ENCODE results near the gene ATP6AP1.
A peak's percentile ranks its signal among the peaks of the same experiment; 100 is the strongest.

ATP6AP1 gene

DNA sequence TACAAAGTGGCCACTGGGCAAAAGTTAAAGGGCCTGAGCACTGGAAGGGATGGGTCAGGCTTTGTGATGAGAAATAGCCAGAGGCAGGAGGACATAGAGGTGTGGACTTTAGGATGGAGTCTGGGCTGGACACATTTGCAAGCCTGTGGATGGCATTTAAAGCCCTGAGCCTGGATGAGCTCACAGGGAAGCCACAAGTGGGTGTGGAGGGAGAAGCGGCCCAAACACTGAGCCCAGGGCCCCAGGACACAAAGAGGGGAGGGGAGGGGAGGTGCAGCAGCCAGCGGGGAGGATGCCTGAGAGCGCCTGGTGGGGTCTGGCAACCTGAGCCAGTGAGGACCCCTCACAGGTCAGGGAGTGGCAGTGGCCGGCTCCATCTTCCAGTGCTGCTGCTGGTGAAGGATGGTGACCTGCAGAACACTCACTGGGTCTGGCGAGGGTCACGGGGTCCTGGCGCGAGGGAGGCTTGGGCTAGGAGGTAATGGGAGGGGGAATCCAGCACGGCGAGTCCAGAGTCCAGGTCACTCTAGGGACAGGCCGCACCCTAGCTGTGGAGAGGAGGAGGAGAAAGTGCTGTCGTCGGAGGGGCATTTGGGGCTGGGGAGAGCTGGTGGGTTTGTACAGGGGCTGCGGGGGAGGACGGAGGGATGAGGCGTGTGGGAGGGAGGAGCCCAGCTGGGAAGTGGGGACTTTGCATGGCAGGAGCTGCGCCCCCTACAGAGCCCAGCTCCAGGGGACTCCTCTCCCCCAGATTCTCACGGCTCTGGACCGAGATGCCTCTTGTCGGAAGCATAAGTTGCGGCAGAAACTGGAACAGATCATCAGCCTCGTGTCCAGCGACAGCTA is 43.6 kb downstream of the ATP6AP1 start:
- DNase-seq = no peak

DNA sequence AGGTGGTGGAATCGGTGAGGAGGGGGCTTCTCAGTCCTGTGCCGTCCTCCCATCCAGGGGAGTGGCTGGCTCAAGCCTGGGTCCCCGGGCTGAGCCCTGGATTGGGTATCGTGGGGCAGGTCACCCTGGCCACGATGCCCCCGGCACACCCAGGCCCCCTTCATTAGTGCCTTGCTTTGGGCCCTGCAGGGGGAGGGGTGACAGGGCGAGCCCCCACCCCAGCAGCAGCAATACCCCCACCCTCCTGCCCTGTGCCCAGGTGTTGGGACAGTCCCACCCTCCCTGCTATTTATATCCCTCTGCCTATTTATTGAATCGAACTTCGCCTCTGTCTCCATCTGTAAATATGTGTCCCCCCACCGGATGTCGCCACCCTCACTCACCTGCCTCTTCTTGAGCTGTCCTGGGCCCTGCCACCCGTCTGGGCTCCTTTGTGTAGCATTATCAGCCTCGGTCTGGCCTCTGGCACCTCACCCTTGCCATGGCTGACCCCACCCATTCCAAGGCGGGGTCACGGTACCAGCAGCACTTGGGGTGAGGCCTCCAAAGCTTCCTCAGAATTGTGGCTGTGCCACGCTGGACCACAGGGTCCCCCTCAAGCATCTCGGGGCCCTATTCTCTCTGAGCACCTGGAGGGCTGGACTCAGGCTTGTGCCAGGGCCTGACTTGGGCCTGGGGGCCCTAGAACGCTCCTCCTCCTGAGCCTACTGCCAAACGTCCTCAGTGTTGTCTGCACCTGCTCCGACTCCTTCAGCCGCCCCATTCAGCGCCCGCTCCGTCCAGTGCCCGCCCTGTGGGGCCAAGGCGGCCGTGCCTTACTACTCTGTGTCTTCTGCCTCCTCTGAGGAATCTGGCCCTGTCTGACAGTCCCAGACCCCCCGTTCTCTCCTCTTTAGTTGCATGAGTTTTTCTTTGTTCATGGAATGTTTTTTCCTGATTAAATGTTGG is 44.5 kb downstream of the ATP6AP1 start:
- no peak for DNase-seq

- DNase-seq = no peak
These were observed 45.2 kb downstream of the ATP6AP1 start for GRCh38 chrX:154473683-154474082.

DNA sequence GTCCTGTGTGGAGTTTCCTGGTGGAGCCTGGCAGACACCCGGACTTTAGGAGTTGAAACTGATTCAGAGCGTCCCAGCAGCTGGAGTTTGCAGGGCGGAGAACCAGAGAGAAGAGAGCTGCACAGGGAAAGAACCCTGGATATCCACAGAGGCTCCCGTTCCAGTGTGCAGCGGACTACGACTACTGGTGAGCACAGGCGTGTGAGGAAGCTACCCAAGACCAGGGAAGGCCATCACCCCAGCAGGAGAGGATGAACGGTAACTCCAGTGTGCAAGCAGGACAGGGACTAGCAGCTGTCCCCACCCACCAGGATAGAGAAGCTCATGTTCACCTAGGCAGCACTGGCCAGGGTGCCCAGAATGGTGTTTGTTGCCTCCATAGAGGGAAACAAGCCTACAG is 48.3 kb downstream of the ATP6AP1 start:
- DNase-seq = no peak

GRCh38 chrX:154477891-154478477 is 49.5 kb downstream of the ATP6AP1 start:
- DNase-seq = peak in 1 of 14 donors; percentile 8

DNA sequence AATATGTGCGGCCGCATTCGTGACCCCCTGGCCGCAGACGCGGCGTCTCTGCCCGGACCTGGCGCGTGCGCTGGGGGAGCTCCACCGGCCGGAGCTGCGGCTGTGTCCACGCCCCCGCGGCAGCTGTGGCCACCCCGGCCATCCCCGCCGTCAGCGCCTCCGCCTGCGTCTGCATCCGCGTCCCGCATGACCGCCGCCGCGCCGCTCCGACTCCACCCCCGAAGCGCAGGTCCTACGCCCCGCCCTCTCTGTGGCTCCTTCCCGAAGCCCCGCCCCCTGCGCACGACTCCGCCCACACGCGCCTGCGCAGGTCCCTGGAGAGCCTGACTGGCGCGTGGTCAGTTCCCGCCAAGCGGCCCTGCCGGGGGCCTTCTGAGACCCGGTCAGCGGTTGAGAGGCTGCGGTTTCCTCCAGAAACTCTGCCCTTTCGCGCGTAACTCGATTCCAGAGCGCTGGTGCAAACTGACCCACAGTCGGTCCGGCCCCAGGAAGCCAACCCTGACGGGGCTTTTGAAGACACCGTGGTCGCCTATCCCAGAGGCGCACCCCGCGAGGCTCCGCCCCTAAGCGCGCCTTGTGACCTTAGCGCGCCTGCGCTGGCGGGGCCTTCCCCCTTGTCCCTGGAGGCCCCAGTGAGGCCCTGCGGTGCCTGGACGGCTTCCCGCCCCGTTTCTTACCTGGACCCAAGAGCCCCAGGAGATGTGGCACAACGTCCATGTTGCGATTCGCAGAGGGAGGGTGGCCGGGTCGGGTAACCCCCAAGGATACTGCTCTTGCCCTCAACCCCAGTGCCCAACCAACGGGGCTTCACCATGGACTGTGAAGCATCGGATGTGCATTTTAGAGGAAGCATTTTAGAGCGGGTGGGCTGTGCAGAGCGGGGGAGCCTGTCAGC is 50.5 kb downstream of the ATP6AP1 start, which contains the start of gene LAGE3:
LAGE3 (minus strand) TSS at position 554 of the 895 bp plus-strand sequence; CDS start at position 188, 366 bp downstream.
- DNase-seq = peak; percentile 21 to 91 (median 85)

- no peak for DNase-seq
These were observed 52.7 kb downstream of the ATP6AP1 start for GRCh38 chrX:154481195-154481594.

- DNase-seq = no peak
These were observed 53.6 kb downstream of the ATP6AP1 start for GRCh38 chrX:154481911-154482601.

DNA sequence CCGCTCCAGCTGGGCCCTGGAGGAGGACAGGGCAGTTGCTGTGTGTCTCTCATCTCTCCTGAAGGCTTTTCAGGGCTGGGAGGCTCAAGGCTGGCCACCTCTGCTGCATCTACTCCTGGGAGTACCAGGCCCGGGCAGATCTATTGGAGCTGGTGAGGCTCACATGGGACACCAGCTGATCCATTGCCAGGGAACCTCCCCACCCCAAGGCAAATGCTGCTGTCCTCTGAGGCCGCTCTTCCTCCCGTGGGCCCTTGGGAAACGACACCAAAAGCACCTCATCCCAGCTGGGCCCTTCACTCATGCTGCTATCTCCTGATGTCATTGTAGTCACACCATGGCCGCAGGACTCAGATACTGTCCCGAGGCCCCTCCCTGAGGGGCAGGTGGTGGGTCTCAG is 54.3 kb downstream of the ATP6AP1 start:
- DNase-seq = no peak

GRCh38 chrX:154483325-154483724 is 54.8 kb downstream of the ATP6AP1 start:
- no peak for DNase-seq

DNA sequence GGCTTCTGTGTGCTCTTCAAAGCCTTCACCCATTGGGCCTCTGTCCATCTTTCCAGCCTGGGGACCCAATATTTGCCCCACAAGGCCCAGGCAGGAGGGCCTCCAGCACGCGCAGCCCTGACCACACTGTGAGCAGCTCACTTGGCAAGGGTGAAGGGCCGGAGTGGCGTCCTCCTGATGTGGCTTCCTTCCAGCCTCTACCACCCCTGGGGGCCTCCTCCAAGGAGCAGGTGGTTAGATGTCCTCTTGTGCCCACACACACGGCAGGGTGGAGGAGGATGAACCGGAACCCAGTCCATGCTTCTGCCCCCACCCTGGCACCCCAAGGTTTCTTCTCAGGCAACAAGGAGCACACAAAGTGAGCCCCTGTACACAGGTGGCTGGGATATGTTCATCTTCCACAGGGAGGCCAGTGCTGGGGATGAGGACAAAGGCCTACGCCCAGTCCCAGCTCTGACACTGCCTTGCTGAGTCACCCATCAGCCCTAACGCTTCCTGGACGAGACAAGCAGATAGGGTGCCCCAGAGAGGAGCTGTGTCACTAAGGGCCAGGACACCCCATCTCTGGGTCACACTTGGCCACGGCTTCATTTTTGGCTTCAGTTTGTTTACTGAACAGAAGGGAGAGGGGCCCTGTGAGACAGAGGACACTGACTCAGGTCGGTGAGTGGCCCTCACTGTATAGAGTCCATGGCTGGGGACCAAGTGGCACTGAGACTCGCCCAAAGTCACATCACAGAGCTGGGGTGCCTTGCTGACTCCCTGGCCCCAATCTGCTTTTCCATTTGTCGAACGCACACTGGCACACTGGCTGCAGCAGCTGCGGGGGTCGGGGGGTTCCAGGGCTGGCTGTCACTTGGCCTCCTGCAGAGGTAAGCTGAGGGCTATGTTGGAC is 56.0 kb downstream of the ATP6AP1 start:
- no peak for DNase-seq

DNA sequence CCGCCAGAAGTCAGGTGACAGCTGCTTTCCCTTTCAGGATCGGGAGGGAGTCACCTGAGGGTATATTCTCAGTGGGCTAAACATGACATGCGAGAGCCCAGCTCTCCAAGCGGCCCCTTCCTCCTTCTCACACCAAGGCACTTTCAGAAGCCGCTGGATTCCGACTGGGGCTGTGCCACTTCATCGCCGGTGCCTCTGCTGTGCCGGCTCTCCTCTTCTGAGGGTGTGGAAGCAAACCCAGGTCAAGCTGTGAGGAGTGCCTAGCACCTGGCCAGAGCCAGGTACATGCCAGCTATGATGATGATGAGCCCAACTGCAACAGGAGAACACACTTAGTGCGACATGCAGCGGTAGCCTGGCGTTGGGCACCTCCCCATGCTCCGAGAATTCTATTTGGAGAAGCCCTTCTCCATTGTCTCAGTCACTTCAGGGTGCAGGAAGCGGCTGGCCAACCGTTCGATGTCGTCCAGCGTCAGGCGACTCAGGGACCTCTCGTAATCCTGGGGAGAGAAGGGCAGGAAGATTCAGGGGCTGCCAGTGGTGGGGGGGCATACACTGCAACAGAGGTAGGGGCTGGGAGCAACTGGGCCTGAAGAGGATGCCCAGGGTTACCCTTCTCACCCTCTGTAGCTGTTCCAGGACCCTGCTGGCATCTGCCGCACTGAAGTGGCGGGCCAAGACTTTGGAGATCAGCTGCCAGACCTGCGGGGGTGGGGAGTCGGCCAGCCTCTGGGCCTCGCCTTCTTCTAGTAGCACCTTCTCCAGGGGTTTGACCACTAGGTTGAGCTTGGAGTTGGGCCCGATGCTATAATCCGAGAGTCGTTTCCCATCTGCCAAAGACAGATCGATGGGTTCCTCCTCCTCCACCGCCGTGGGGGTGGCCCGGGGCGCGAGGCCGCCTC is 56.9 kb downstream of the ATP6AP1 start:
- DNase-seq = peak in 1 of 14 donors; percentile 27

- DNase-seq = peak in 1 of 14 donors; percentile 43
These were observed 57.5 kb downstream of the ATP6AP1 start for GRCh38 chrX:154486052-154486395.

Measured in C1 segment of cervical spinal cord (tissue), 14 donors.